ENCODE data around the gene RASA2.

- TF ChIP-seq, protein P1, sequence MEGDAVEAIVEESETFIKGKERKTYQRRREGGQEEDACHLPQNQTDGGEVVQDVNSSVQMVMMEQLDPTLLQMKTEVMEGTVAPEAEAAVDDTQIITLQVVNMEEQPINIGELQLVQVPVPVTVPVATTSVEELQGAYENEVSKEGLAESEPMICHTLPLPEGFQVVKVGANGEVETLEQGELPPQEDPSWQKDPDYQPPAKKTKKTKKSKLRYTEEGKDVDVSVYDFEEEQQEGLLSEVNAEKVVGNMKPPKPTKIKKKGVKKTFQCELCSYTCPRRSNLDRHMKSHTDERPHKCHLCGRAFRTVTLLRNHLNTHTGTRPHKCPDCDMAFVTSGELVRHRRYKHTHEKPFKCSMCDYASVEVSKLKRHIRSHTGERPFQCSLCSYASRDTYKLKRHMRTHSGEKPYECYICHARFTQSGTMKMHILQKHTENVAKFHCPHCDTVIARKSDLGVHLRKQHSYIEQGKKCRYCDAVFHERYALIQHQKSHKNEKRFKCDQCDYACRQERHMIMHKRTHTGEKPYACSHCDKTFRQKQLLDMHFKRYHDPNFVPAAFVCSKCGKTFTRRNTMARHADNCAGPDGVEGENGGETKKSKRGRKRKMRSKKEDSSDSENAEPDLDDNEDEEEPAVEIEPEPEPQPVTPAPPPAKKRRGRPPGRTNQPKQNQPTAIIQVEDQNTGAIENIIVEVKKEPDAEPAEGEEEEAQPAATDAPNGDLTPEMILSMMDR (IDR thresholded peaks at IDR 0.05; ENCODE audit: low read length): no peak
- no peak for TF ChIP-seq EZH2 (optimal IDR thresholded peaks at IDR 0.05; ENCODE audit: low read depth, low read length)
These were observed 47.2 kb upstream of the RASA2 start for GRCh38 chr3:141439589-141439988.
